Measurements from ENCODE around the gene SPATA13.

GRCh38 chr13:24199016-24199415 lies 38.5 kb downstream of the SPATA13 start:
- TF ChIP-seq, protein P1, sequence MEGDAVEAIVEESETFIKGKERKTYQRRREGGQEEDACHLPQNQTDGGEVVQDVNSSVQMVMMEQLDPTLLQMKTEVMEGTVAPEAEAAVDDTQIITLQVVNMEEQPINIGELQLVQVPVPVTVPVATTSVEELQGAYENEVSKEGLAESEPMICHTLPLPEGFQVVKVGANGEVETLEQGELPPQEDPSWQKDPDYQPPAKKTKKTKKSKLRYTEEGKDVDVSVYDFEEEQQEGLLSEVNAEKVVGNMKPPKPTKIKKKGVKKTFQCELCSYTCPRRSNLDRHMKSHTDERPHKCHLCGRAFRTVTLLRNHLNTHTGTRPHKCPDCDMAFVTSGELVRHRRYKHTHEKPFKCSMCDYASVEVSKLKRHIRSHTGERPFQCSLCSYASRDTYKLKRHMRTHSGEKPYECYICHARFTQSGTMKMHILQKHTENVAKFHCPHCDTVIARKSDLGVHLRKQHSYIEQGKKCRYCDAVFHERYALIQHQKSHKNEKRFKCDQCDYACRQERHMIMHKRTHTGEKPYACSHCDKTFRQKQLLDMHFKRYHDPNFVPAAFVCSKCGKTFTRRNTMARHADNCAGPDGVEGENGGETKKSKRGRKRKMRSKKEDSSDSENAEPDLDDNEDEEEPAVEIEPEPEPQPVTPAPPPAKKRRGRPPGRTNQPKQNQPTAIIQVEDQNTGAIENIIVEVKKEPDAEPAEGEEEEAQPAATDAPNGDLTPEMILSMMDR (IDR thresholded peaks at IDR 0.05; ENCODE audit: poor library complexity): no peak
- no peak for TF ChIP-seq EZH2phosphoT487 (IDR thresholded peaks at IDR 0.05; ENCODE audit: low read depth, severe bottlenecking, unreplicated experiment)
